Measurements from ENCODE around the gene DUSP22.

Gene DUSP22

GRCh38 chr6:298233-299103 is 6.2 kb downstream of the DUSP22 start:
- Histone ChIP-seq H3K9ac (ENCODE audit: low read depth, low read length) (no peak overlapping the region), H3K36me3 (ENCODE audit: insufficient read depth, low read length) (no peaks in the 10 kb centered on the region), H3K4me1 (ENCODE audit: insufficient read depth, low read length) (peaks cover 3% of the 10 kb centered on the region; the same call in 1 of the 2 replicates), H3K9me3 (ENCODE audit: control insufficient read depth, insufficient read depth, low read length) (no peaks in the 10 kb centered on the region)

GRCh38 chr6:299104-299980 is 7.1 kb downstream of the DUSP22 start:
- H3K36me3 ChIP-seq (ENCODE audit: insufficient read depth, low read length) = no peaks in the 10 kb centered on the region
- no peak overlapping the region for H3K9ac ChIP-seq (ENCODE audit: low read depth, low read length)
- no peaks in the 10 kb centered on the region for H3K9me3 ChIP-seq (ENCODE audit: control insufficient read depth, insufficient read depth, low read length)
- H3K4me1 ChIP-seq (ENCODE audit: insufficient read depth, low read length) = peaks cover 3% of the 10 kb centered on the region; the same call in 1 of the 2 replicates

GRCh38 chr6:300026-300425 is 7.7 kb downstream of the DUSP22 start:
- Histone ChIP-seq H3K9me3 (ENCODE audit: control insufficient read depth, insufficient read depth, low read length) (no peaks in the 10 kb centered on the region), H3K9ac (ENCODE audit: low read depth, low read length) (no peak overlapping the region), H3K4me1 (ENCODE audit: insufficient read depth, low read length) (peaks cover 3% of the 10 kb centered on the region; the same call in 1 of the 2 replicates), H3K36me3 (ENCODE audit: insufficient read depth, low read length) (no peaks in the 10 kb centered on the region)

- Histone ChIP-seq H3K4me1 (ENCODE audit: insufficient read depth, low read length) (peaks cover 3% of the 10 kb centered on the region; the same call in 1 of the 2 replicates), H3K9me3 (ENCODE audit: control insufficient read depth, insufficient read depth, low read length) (no peaks in the 10 kb centered on the region), H3K9ac (ENCODE audit: low read depth, low read length) (no peak overlapping the region), H3K36me3 (ENCODE audit: insufficient read depth, low read length) (no peaks in the 10 kb centered on the region)
Observed at GRCh38 chr6:300494-301198, 8.4 kb downstream of the DUSP22 start.

- H3K36me3 ChIP-seq (ENCODE audit: insufficient read depth, low read length) = no peaks in the 10 kb centered on the region
- H3K9me3 ChIP-seq (ENCODE audit: control insufficient read depth, insufficient read depth, low read length) = no peaks in the 10 kb centered on the region
- H3K4me1 ChIP-seq (ENCODE audit: insufficient read depth, low read length) = peaks cover 3% of the 10 kb centered on the region; the same call in 1 of the 2 replicates
- no peak overlapping the region for H3K9ac ChIP-seq (ENCODE audit: low read depth, low read length)
Observed at GRCh38 chr6:301526-301925, 9.2 kb downstream of the DUSP22 start.

GRCh38 chr6:301929-302705 is 9.8 kb downstream of the DUSP22 start:
- no peak overlapping the region for H3K9ac ChIP-seq (ENCODE audit: low read depth, low read length)
- H3K9me3 ChIP-seq (ENCODE audit: control insufficient read depth, insufficient read depth, low read length) = no peaks in the 10 kb centered on the region

GRCh38 chr6:302760-303159 is 10.5 kb downstream of the DUSP22 start:
- no peak overlapping the region for H3K9ac ChIP-seq (ENCODE audit: low read depth, low read length)
- H3K4me1 ChIP-seq (ENCODE audit: insufficient read depth, low read length) = 0 out of 2 replicates have a peak, but pooled peaks cover under 1% of the 10 kb centered on the region
- no peaks in the 10 kb centered on the region for H3K36me3 ChIP-seq (ENCODE audit: insufficient read depth, low read length)

More at GRCh38 chr6:301929-302705, 9.8 kb downstream of the DUSP22 start:
- Histone ChIP-seq H3K4me1 (ENCODE audit: insufficient read depth, low read length) (peaks cover 3% of the 10 kb centered on the region; the same call in 1 of the 2 replicates), H3K36me3 (ENCODE audit: insufficient read depth, low read length) (no peaks in the 10 kb centered on the region)

GRCh38 chr6:303263-303662 is 11.0 kb downstream of the DUSP22 start:
- no peaks in the 10 kb centered on the region for H3K9me3 ChIP-seq (ENCODE audit: control insufficient read depth, insufficient read depth, low read length)
- H3K4me1 ChIP-seq (ENCODE audit: insufficient read depth, low read length) = no peaks in the 10 kb centered on the region
- no peaks in the 10 kb centered on the region for H3K36me3 ChIP-seq (ENCODE audit: insufficient read depth, low read length)
- no peak overlapping the region for H3K9ac ChIP-seq (ENCODE audit: low read depth, low read length)

More at GRCh38 chr6:302760-303159, 10.5 kb downstream of the DUSP22 start:
- no peaks in the 10 kb centered on the region for H3K9me3 ChIP-seq (ENCODE audit: control insufficient read depth, insufficient read depth, low read length)

- Histone ChIP-seq H3K9ac (ENCODE audit: low read depth, low read length) (no peak overlapping the region), H3K9me3 (ENCODE audit: control insufficient read depth, insufficient read depth, low read length) (no peaks in the 10 kb centered on the region), H3K36me3 (ENCODE audit: insufficient read depth, low read length) (no peaks in the 10 kb centered on the region), H3K4me1 (ENCODE audit: insufficient read depth, low read length) (no peaks in the 10 kb centered on the region)
Observed at GRCh38 chr6:303948-304558, 11.8 kb downstream of the DUSP22 start.

GRCh38 chr6:304833-305370 is 12.6 kb downstream of the DUSP22 start:
- no peaks in the 10 kb centered on the region for H3K4me1 ChIP-seq (ENCODE audit: insufficient read depth, low read length)
- H3K36me3 ChIP-seq (ENCODE audit: insufficient read depth, low read length) = no peaks in the 10 kb centered on the region
- H3K9ac ChIP-seq (ENCODE audit: low read depth, low read length) = no peak overlapping the region
- H3K9me3 ChIP-seq (ENCODE audit: control insufficient read depth, insufficient read depth, low read length) = no peaks in the 10 kb centered on the region

- Histone ChIP-seq H3K9me3 (ENCODE audit: control insufficient read depth, insufficient read depth, low read length) (no peaks in the 10 kb centered on the region), H3K36me3 (ENCODE audit: insufficient read depth, low read length) (no peaks in the 10 kb centered on the region), H3K9ac (ENCODE audit: low read depth, low read length) (no peak overlapping the region), H3K4me1 (ENCODE audit: insufficient read depth, low read length) (no peaks in the 10 kb centered on the region)
Observed at GRCh38 chr6:305371-306206, 13.3 kb downstream of the DUSP22 start.

GRCh38 chr6:306641-307061 is 14.4 kb downstream of the DUSP22 start:
- H3K4me1 ChIP-seq (ENCODE audit: insufficient read depth, low read length) = no peaks in the 10 kb centered on the region
- H3K36me3 ChIP-seq (ENCODE audit: insufficient read depth, low read length) = no peaks in the 10 kb centered on the region
- H3K9me3 ChIP-seq (ENCODE audit: control insufficient read depth, insufficient read depth, low read length) = no peaks in the 10 kb centered on the region
- no peak overlapping the region for H3K9ac ChIP-seq (ENCODE audit: low read depth, low read length)

All from ES-I3 (cell line).